H1 (cell line): ENCODE measurements around the gene NDUFA13. TPM values are rescaled to one million over a fixed set of nuclear protein-coding genes. Genes with fewer than 3 reads are reported as not detected.

Source experiments
- CTCF ChIA-PET: fragments of 300-600 bp; sonication (Branson Sonifier 250); formaldehyde crosslinking; loops from one replicate; lab custom pipeline; 2021; ENCODE audit not compliant: partially characterized antibody; lab: Charles Lee
- POLR2A ChIA-PET: fragments of 300-600 bp; sonication (Branson Sonifier 250); formaldehyde crosslinking; loops from one replicate; lab custom pipeline; 2021; ENCODE audit warnings: inconsistent platforms; ENCODE audit not compliant: partially characterized antibody; lab: Charles Lee
- DNase-seq, 2 experiments: peaks; one replicate each; pipeline versions ENCODE4 v3.0.0 to v3.0.0-alpha.2; 2010 to 2022; ENCODE audit warnings: low spot score in 2 of 2, low read depth in 1 of 2, mixed read lengths in 1 of 2
- FAIRE-seq: peaks from 2 replicates; lab custom pipeline; 2011; peaks lifted over from hg19 to GRCh38; lab: Jason Lieb, UNC
- H2AFZ ChIP-seq: 2 replicates; pipeline ENCODE4 v1.8.1; 2012; ENCODE audit warnings: low read length, inconsistent platforms
- H2AK5ac ChIP-seq: 2 replicates; pipeline ENCODE4 v1.6.1; 2013; ENCODE audit warnings: low read depth, low read length
- H2BK120ac ChIP-seq: replicated peaks from 2 replicates; pipeline ENCODE3; 2013; ENCODE audit warnings: low read depth, low read length, inconsistent platforms
- H2BK12ac ChIP-seq: 2 replicates; pipeline ENCODE4 v1.6.1; 2013; ENCODE audit warnings: low read depth, low read length
- H2BK15ac ChIP-seq: 2 replicates; pipeline ENCODE4 v1.6.1; 2013; ENCODE audit warnings: low read length
- H2BK20ac ChIP-seq: 2 replicates; pipeline ENCODE4 v1.6.1; 2013; ENCODE audit warnings: low read length
- H2BK5ac ChIP-seq: 2 replicates; pipeline ENCODE4 v1.6.1; 2013; ENCODE audit warnings: low read depth, low read length
- H3K14ac ChIP-seq: 2 replicates; pipeline ENCODE4 v1.6.1; 2013; ENCODE audit warnings: inconsistent platforms; ENCODE audit not compliant: insufficient read length
- H3K18ac ChIP-seq: 2 replicates; pipeline ENCODE4 v1.6.1; 2013; ENCODE audit warnings: low read length; ENCODE audit errors: extremely low read depth
- H3K23ac ChIP-seq: 2 replicates; pipeline ENCODE4 v1.6.1; 2013; ENCODE audit warnings: inconsistent platforms; ENCODE audit not compliant: insufficient read length
- H3K23me2 ChIP-seq: 2 replicates; pipeline ENCODE4 v1.6.1; 2013; ENCODE audit warnings: low read depth, low read length
- H3K27ac ChIP-seq: 2 replicates; pipeline ENCODE4 v1.6.1; 2011; ENCODE audit warnings: low read depth, low read length, inconsistent platforms
- H3K27me3 ChIP-seq, 4 experiments: replicated peaks in 1 of 4; 1 replicate in 1 of 4; 2 replicates in 3 of 4; pipeline versions ENCODE4 v1.6.1 to v1.8.1; 2011 to 2013; ENCODE audit warnings: low read length in 3 of 4, mild to moderate bottlenecking in 3 of 4, inconsistent platforms in 2 of 4, mixed read lengths in 2 of 4, moderate library complexity in 1 of 4; ENCODE audit not compliant: control insufficient read depth in 3 of 4, insufficient read depth in 3 of 4; ENCODE audit errors: extremely low read depth in 1 of 4
- H3K36me3 ChIP-seq, 4 experiments: 2 replicates each; pipeline versions ENCODE4 v1.6.1 to v1.8.1; 2011 to 2013; ENCODE audit warnings: mild to moderate bottlenecking in 4 of 4, low read length in 3 of 4, moderate library complexity in 2 of 4, control low read depth in 1 of 4, inconsistent platforms in 1 of 4; ENCODE audit not compliant: insufficient read depth in 4 of 4, control insufficient read depth in 2 of 4
- H3K4ac ChIP-seq: replicated peaks from 2 replicates; pipeline ENCODE3; 2013; ENCODE audit warnings: low read length, low read depth, mixed read lengths, inconsistent platforms; ENCODE audit not compliant: insufficient read length
- H3K4me1 ChIP-seq, 4 experiments: replicated peaks in 1 of 4; 1 replicate in 1 of 4; 2 replicates in 3 of 4; pipeline versions ENCODE4 v1.6.1 to v1.8.1; 2011 to 2013; ENCODE audit warnings: low read length in 3 of 4, inconsistent platforms in 2 of 4, mixed read lengths in 1 of 4; ENCODE audit not compliant: insufficient read depth in 4 of 4, control insufficient read depth in 3 of 4
- H3K4me2 ChIP-seq, 2 experiments: 2 replicates each; pipeline versions ENCODE4 v1.6.1 to v1.8.1; 2011 to 2013; ENCODE audit warnings: low read depth in 2 of 2, low read length in 2 of 2, control low read depth in 1 of 2, inconsistent platforms in 1 of 2, mild to moderate bottlenecking in 1 of 2; ENCODE audit not compliant: insufficient read depth in 1 of 2
- H3K4me3 ChIP-seq, 4 experiments: fragments of 200-600, 300-600 bp in 1 of 4; sonication (generic), shearing (Covaris generic), sonication (Bioruptor Twin) in 1 of 4; 2 replicates each; pipeline versions ENCODE4 v1.5.1 to v1.8.1; 2011 to 2016; ENCODE audit warnings: low read length in 4 of 4, low read depth in 3 of 4, control low read depth in 2 of 4, inconsistent platforms in 2 of 4, mild to moderate bottlenecking in 2 of 4, mixed read lengths in 1 of 4, moderate library complexity in 1 of 4; ENCODE audit not compliant: insufficient read depth in 2 of 4; ENCODE audit errors: extremely low read depth in 1 of 4
- H3K56ac ChIP-seq: replicated peaks from 2 replicates; pipeline ENCODE3; 2013; ENCODE audit warnings: low read depth, mild to moderate bottlenecking, mixed read lengths, low read length, inconsistent platforms; ENCODE audit not compliant: insufficient read length
- H3K79me1 ChIP-seq: 2 replicates; pipeline ENCODE4 v1.6.1; 2013; ENCODE audit warnings: low read depth, low read length, control low read depth
- H3K79me2 ChIP-seq, 2 experiments: 2 replicates each; pipeline versions ENCODE4 v1.6.1 to v1.8.1; 2012 to 2013; ENCODE audit warnings: low read length in 2 of 2, mild to moderate bottlenecking in 2 of 2, inconsistent platforms in 1 of 2; ENCODE audit not compliant: insufficient read depth in 2 of 2, control insufficient read depth in 1 of 2
- H3K9ac ChIP-seq, 4 experiments: replicated peaks in 1 of 4; 1 replicate in 1 of 4; 2 replicates in 3 of 4; pipeline versions ENCODE4 v1.6.1 to v1.8.1; 2011 to 2013; ENCODE audit warnings: low read depth in 3 of 4, low read length in 3 of 4, control low read depth in 2 of 4, mild to moderate bottlenecking in 2 of 4, moderate library complexity in 2 of 4, inconsistent platforms in 1 of 4; ENCODE audit errors: extremely low read depth in 1 of 4
- H3K9me3 ChIP-seq, 2 experiments: 2 replicates each; pipeline versions ENCODE4 v1.6.1 to v1.8.1; 2012 to 2013; ENCODE audit warnings: mild to moderate bottlenecking in 2 of 2, moderate library complexity in 2 of 2, control low read depth in 1 of 2, inconsistent platforms in 1 of 2, low read depth in 1 of 2, low read length in 1 of 2, mixed read lengths in 1 of 2; ENCODE audit not compliant: insufficient read depth in 2 of 2
- H4K20me1 ChIP-seq, 2 experiments: replicated peaks in 1 of 2; 2 replicates each; pipeline versions ENCODE3 to v1.8.1; 2011 to 2013; ENCODE audit warnings: inconsistent platforms in 2 of 2, low read length in 2 of 2, mild to moderate bottlenecking in 1 of 2; ENCODE audit not compliant: insufficient read depth in 2 of 2, control insufficient read depth in 1 of 2
- H4K5ac ChIP-seq: 2 replicates; pipeline ENCODE4 v1.6.1; 2013; ENCODE audit warnings: low read length, low read depth, mixed read lengths, inconsistent platforms; ENCODE audit not compliant: insufficient read length
- H4K8ac ChIP-seq: 2 replicates; pipeline ENCODE4 v1.8.0; 2013; ENCODE audit warnings: mild to moderate bottlenecking, moderate library complexity, low read length, inconsistent platforms; ENCODE audit not compliant: insufficient read depth; ENCODE audit errors: extremely low read depth
- H4K91ac ChIP-seq: replicated peaks from 2 replicates; pipeline ENCODE3; 2013; ENCODE audit warnings: low read length, mixed read lengths, inconsistent platforms; ENCODE audit not compliant: insufficient read length
- BRCA1 ChIP-seq: IDR thresholded peaks from 2 replicates; pipeline ENCODE4 v1.6.1; 2012; ENCODE audit warnings: low read depth, low read length, improper control_type of control experiment
- FOSL1 ChIP-seq: IDR thresholded peaks from 2 replicates; pipeline ENCODE4 v1.6.1; 2011; ENCODE audit warnings: mild to moderate bottlenecking, low read depth, low read length, moderate library complexity; ENCODE audit not compliant: insufficient read depth
- HDAC2 ChIP-seq, 2 experiments: fragments of 300-600 bp in 1 of 2; sonication (generic) in 1 of 2; IDR thresholded peaks; 2 replicates each; pipeline ENCODE4 v1.6.1; 2011 to 2012; ENCODE audit warnings: low read depth in 2 of 2, low read length in 2 of 2, mild to moderate bottlenecking in 2 of 2, moderate library complexity in 2 of 2, borderline replicate concordance in 1 of 2, inconsistent platforms in 1 of 2
- PHF8 ChIP-seq: fragments of 200-600 bp; sonication (generic); conservative IDR thresholded peaks from 2 replicates; pipeline ENCODE4 v1.7.1; 2012; ENCODE audit warnings: low read depth, mild to moderate bottlenecking, inconsistent platforms, low read length, moderate library complexity
- RXRA ChIP-seq: IDR thresholded peaks from 2 replicates; pipeline ENCODE4 v1.6.1; 2011; ENCODE audit warnings: low read depth, mild to moderate bottlenecking, low read length, moderate library complexity; ENCODE audit not compliant: insufficient read depth
- SAP30 ChIP-seq: fragments of 300-600 bp; sonication (generic); IDR thresholded peaks from 2 replicates; pipeline ENCODE4 v1.7.1; 2012; ENCODE audit warnings: low read length, moderate library complexity, mild to moderate bottlenecking, inconsistent platforms; ENCODE audit not compliant: insufficient read depth, insufficient replicate concordance
- SIRT6 ChIP-seq: IDR thresholded peaks from one replicate; pipeline ENCODE4 v1.7.1; 2012; ENCODE audit warnings: low read length, inconsistent platforms
- SUZ12 ChIP-seq: fragments of 200-600 bp; sonication (generic); IDR thresholded peaks from 2 replicates; pipeline ENCODE4 v1.6.1; 2012; ENCODE audit warnings: mild to moderate bottlenecking, inconsistent platforms, low read length, moderate library complexity, mixed read lengths
- TAF1 ChIP-seq: IDR thresholded peaks from 2 replicates; pipeline ENCODE4 v1.6.1; 2011; ENCODE audit warnings: mild to moderate bottlenecking, low read depth, low read length
- WGBS, 2 experiments: shearing (Covaris generic) in 1 of 2; methylation state at CpG; one replicate each; pipeline versions ENCODE4 v1.1.6 to v1.1.7; 2013 to 2015; ENCODE audit warnings: low lambda C conversion rate in 2 of 2, mixed read lengths in 2 of 2, inconsistent platforms in 1 of 2, low coverage in 1 of 2, missing lambda C conversion rate in 1 of 2; ENCODE audit not compliant: insufficient replicate concordance in 2 of 2, insufficient coverage in 1 of 2, insufficient read length in 1 of 2; ENCODE audit errors: extremely low coverage in 1 of 2, missing lambda C conversion rate in 1 of 2; 5-methylcytosine and 5-hydroxymethylcytosine counted together
- polyA plus RNA-seq, 7 experiments: library from polyadenylated mRNA; depleted of rRNA in 3 of 7; stranded (reverse) in 5 of 7; unstranded in 2 of 7; fragments of >200 nt in 5 of 7; fragments of 200-250 nt in 2 of 7; gene quantifications; 1 replicate in 5 of 7; 2 replicates in 1 of 7; 4 replicates in 1 of 7; pipeline versions ENCODE4 v1.2.1 to v1.2.3, GENCODE V29; 2011 to 2013; ENCODE audit warnings: missing spikeins in 2 of 7, mixed read lengths in 2 of 7
- total RNA-seq: library from RNA; stranded (reverse); fragmentation: NEBNext Ultra II Directional; extraction: Animal tissue kit (Norgen Biotek cat#: 25700); gene quantifications from 2 replicates; pipeline ENCODE4 v1.2.1, GENCODE V29; 2021

The NDUFA13 gene
- total and polyA plus RNA-seq, 2 of the 8 experiments (the other 6 are each of a cell fraction or from before 2014, with no cell fraction given): 413 to 1,105 TPM

DNA sequence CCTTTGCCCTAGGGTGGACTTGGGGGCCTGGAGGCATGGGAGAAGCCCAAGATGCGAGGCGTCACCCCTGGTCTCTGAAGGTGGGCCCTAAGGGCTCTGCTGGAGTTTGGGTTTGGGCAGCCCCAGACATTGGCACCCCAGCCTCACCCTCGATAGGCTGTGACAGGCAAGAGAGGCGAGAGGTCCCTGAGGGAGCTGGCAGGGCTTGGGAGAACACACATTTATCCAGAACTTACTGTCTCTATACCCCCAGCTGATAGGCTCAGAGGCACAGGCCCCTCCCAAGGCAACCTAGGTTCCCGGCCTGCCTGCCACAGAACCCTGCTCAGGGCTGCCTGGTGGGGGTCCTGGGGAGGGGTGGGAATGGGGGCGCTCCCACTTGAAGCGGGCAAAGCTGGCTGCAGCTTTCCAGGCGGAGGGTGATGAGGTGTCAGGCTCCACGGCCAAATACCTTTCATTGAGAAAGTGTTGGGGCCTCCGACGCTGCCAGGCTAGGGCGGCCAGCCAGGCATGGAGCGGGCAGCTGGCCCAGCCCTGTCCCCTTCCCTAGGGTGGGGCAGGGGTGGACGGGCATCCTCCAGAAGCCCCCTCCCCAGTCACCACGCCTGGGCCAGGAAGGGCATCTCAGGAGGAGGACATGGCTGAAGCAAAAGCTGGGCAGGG is 31.8 kb downstream of the NDUFA13 start:
- no peak overlapping the region for H3K18ac ChIP-seq
- H4K8ac ChIP-seq: 0 out of 2 replicates have a peak overlapping the region, but pooled peaks have one; percentile 18
- H3K9me3 ChIP-seq: no peaks in the 10 kb centered on the region
- H2BK12ac ChIP-seq: no peak overlapping the region
- no peaks in the 10 kb centered on the region for H3K79me1 ChIP-seq
- H3K23me2 ChIP-seq: no peaks in the 10 kb centered on the region
- FAIRE-seq (no peak), DNase-seq (no peak)
- no peak overlapping the region for H2BK5ac ChIP-seq
- no peak overlapping the region for H4K91ac ChIP-seq
- ChIA-PET POLR2A (interaction anchor here (1.5 to 2.3 kb wide), 3 partner anchors 9 to 15 kb away, joined by 3 to 7 read pairs (median 7); no protein-coding TSS in a partner anchor), CTCF (interaction anchor here (0.6 to 15.7 kb wide), 6 partner anchors 10 to 744 kb away, joined by 3 to 223 read pairs (median 4); partner anchors contain the start of genes CILP2, GMIP and YJEFN3)
- H3K27ac ChIP-seq: no peak overlapping the region
- TF ChIP-seq BRCA1: no peak
- no peak for TF ChIP-seq HDAC2 (IDR thresholded peaks at IDR 0.05; ENCODE audit: borderline replicate concordance in 1 of 2, low read depth in 2 of 2, low read length in 2 of 2)
- TF ChIP-seq FOSL1: no peak
- no peak for TF ChIP-seq SAP30
- no peak for TF ChIP-seq PHF8
- TF ChIP-seq TAF1: no peak
- no peak for TF ChIP-seq SUZ12
- no peak for TF ChIP-seq RXRA
- no peak for TF ChIP-seq SIRT6
- no peak overlapping the region for H3K4me3 ChIP-seq
- H3K4me2 ChIP-seq: no peak overlapping the region
- H2BK120ac ChIP-seq: no peak overlapping the region
- H3K27me3 ChIP-seq: no peaks in the 10 kb centered on the region; a peak in 1 of 7 replicates
- no peak overlapping the region for H3K14ac ChIP-seq
- no peaks in the 10 kb centered on the region; a peak in 3 of 7 replicates for H3K4me1 ChIP-seq
- H3K23ac ChIP-seq: no peak overlapping the region
- 86% methylated on average over 14 of the region's 15 CpGs; no CpG with 5 or more reads in 1 of the 2 experiments for WGBS, 2 experiments
- no peaks in the 10 kb centered on the region for H3K79me2 ChIP-seq
- H4K20me1 ChIP-seq: no peaks in the 10 kb centered on the region
- no peak overlapping the region for H3K9ac ChIP-seq
- no peaks in the 10 kb centered on the region for H3K36me3 ChIP-seq
- no peak overlapping the region for H2AK5ac ChIP-seq
- H4K5ac ChIP-seq: no peak overlapping the region
- no peak overlapping the region for H3K4ac ChIP-seq
- no peak overlapping the region for H2BK20ac ChIP-seq
- H2AFZ ChIP-seq: no peak overlapping the region
- H2BK15ac ChIP-seq: no peak overlapping the region
- H3K56ac ChIP-seq: no peak overlapping the region
